ENCODE data around the gene L2HGDH.

GRCh38 chr14:50212726-50213125 is 99.3 kb downstream of the L2HGDH start:
- no peak for TF ChIP-seq CTCF (IDR thresholded peaks at IDR 0.05)
- no peak for TF ChIP-seq POLR2A (IDR thresholded peaks at IDR 0.05)
